ENCODE data around the gene FBXO17. TPM values are rescaled to one million over a fixed set of nuclear protein-coding genes. Genes with fewer than 3 reads are reported as not detected.

Gene FBXO17
- total and polyA plus RNA-seq, 2 donors (not counting 3 experiments of a cell fraction or from before 2014, with no cell fraction given) = 21.8 to 23.8 TPM

- H3K27ac ChIP-seq (ENCODE audit: insufficient read depth, low read depth, low read length) = no peak overlapping the region
- no peak overlapping the region for H3K9ac ChIP-seq (replicated peaks; ENCODE audit: extremely low read depth, insufficient read depth, low read length)
- no peak overlapping the region for H3K4me2 ChIP-seq (ENCODE audit: insufficient read depth, low read length)
- H3K9me1 ChIP-seq (replicated peaks; ENCODE audit: control insufficient read depth, extremely low read depth, insufficient read depth, low read length) = no peaks in the 10 kb centered on the region
- no peaks in the 10 kb centered on the region for H4K20me1 ChIP-seq (replicated peaks; ENCODE audit: control insufficient read depth, extremely low read depth, insufficient read depth, low read length)
- peaks cover 0 to 3% of the 10 kb centered on the region in 2 experiments for H3K36me3 ChIP-seq (ENCODE audit: control insufficient read depth in 2 of 2, extremely low read depth in 1 of 2, insufficient read depth in 2 of 2, low read length in 2 of 2)
- H3K4me1 ChIP-seq (ENCODE audit: control insufficient read depth, extremely low read depth, insufficient read depth, low read length) = no peaks in the 10 kb centered on the region
- ChIA-PET CTCF (no interaction called here), POLR2A (interaction anchor here (0.7 kb wide), 1 partner anchor 222 kb away, joined by 3 read pairs; no protein-coding TSS in a partner anchor)
- BruUV-seq (replicated peaks) = no TSS peak
- TF ChIP-seq POLR2A (IDR thresholded peaks at IDR 0.05; ENCODE audit: low read depth, low read length) (no peak), EZH2 (IDR thresholded peaks at IDR 0.05; ENCODE audit: borderline replicate concordance, low read depth, low read length, severe bottlenecking) (no peak), JUN (IDR thresholded peaks at IDR 0.05; ENCODE audit: borderline replicate concordance, insufficient read depth, insufficient read length, low read depth) (no peak), FOS (IDR thresholded peaks at IDR 0.05; ENCODE audit: borderline replicate concordance, insufficient read depth, low read length) (no peak), POLR2AphosphoS5 (IDR thresholded peaks at IDR 0.05; ENCODE audit: insufficient read depth, low read depth, low read length) (no peak), MAX (IDR thresholded peaks at IDR 0.05; ENCODE audit: insufficient read depth, insufficient read length) (no peak), GATA2 (IDR thresholded peaks at IDR 0.05; ENCODE audit: insufficient read depth, insufficient read length, low read depth, low read length) (no peak), MYC (IDR thresholded peaks at IDR 0.05; ENCODE audit: low read depth, low read length) (no peak)
- TF ChIP-seq, protein P1, sequence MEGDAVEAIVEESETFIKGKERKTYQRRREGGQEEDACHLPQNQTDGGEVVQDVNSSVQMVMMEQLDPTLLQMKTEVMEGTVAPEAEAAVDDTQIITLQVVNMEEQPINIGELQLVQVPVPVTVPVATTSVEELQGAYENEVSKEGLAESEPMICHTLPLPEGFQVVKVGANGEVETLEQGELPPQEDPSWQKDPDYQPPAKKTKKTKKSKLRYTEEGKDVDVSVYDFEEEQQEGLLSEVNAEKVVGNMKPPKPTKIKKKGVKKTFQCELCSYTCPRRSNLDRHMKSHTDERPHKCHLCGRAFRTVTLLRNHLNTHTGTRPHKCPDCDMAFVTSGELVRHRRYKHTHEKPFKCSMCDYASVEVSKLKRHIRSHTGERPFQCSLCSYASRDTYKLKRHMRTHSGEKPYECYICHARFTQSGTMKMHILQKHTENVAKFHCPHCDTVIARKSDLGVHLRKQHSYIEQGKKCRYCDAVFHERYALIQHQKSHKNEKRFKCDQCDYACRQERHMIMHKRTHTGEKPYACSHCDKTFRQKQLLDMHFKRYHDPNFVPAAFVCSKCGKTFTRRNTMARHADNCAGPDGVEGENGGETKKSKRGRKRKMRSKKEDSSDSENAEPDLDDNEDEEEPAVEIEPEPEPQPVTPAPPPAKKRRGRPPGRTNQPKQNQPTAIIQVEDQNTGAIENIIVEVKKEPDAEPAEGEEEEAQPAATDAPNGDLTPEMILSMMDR (IDR thresholded peaks at IDR 0.05; ENCODE audit: extremely low read depth in 1 of 2, insufficient read depth in 1 of 2, low read depth in 1 of 2, low read length in 2 of 2) = no peak
- H3K4me3 ChIP-seq (replicated peaks in 1 of 3; ENCODE audit: insufficient read depth in 1 of 3, low read depth in 1 of 3, low read length in 3 of 3) = no peak overlapping the region
- DNase-seq (ENCODE audit: low read depth, low spot score) = no peak
- FAIRE-seq = no peak
- no peak overlapping the region for H2AFZ ChIP-seq (ENCODE audit: low read depth, low read length)
- no peaks in the 10 kb centered on the region for H3K79me2 ChIP-seq (ENCODE audit: control insufficient read depth, insufficient read depth, low read length)
- intact Hi-C loops (cut with micrococcal nuclease) = no loop called here
- H3K9me3 ChIP-seq (replicated peaks; ENCODE audit: control insufficient read depth, insufficient read depth, low read length) = no peaks in the 10 kb centered on the region
- no peaks in the 10 kb centered on the region for H3K27me3 ChIP-seq (ENCODE audit: control insufficient read depth in 2 of 2, insufficient read depth in 2 of 2, low read length in 2 of 2)
- dilution Hi-C loops (cut with MboI; ENCODE audit: extremely low pct_ligation_motif_present, low sequenced_read_pairs) = no loop called here
Observed at GRCh38 chr19:38913958-38914357, 61.6 kb downstream of the FBXO17 start.

Measured in endothelial cell of umbilical vein (primary cell).